Muscle layer of duodenum (tissue), 2 donors: Measurements from ENCODE around the gene PCBP1.
"Not testable (repeated sequence)": the region's sequence is repeated elsewhere in the genome, so short reads cannot be mapped to it uniquely, and the experiment has no call there.

ENCODE experiments used
- H3K27ac ChIP-seq: one replicate; pipeline ENCODE4 v1.7.0; 2013; ENCODE audit warnings: mild to moderate bottlenecking, low read length
- H3K27me3 ChIP-seq: one replicate; pipeline ENCODE4 v1.7.0; 2013; ENCODE audit warnings: low read depth, mild to moderate bottlenecking, control low read depth, low read length
- H3K36me3 ChIP-seq, 2 donors: one replicate each; pipeline ENCODE4 v1.7.0; 2013; ENCODE audit warnings: low read length in 2 of 2, control low read depth in 1 of 2, mild to moderate bottlenecking in 1 of 2; ENCODE audit not compliant: insufficient read depth in 2 of 2, control insufficient read depth in 1 of 2
- H3K4me1 ChIP-seq, 2 donors: one replicate each; pipeline ENCODE4 v1.7.0; 2013; ENCODE audit warnings: low read length in 2 of 2, mild to moderate bottlenecking in 2 of 2, control low read depth in 1 of 2, moderate library complexity in 1 of 2; ENCODE audit not compliant: insufficient read depth in 2 of 2, control insufficient read depth in 1 of 2
- H3K4me3 ChIP-seq, 2 donors: one replicate each; pipeline ENCODE4 v1.7.0; 2013; ENCODE audit warnings: low read length in 2 of 2, low read depth in 1 of 2, mild to moderate bottlenecking in 1 of 2
- H3K9me3 ChIP-seq, 2 donors: one replicate each; pipeline ENCODE4 v1.7.0; 2013; ENCODE audit warnings: low read length in 2 of 2, control low read depth in 1 of 2, mild to moderate bottlenecking in 1 of 2; ENCODE audit not compliant: control insufficient read depth in 1 of 2
- donor health status: healthy.

Gene PCBP1

DNA sequence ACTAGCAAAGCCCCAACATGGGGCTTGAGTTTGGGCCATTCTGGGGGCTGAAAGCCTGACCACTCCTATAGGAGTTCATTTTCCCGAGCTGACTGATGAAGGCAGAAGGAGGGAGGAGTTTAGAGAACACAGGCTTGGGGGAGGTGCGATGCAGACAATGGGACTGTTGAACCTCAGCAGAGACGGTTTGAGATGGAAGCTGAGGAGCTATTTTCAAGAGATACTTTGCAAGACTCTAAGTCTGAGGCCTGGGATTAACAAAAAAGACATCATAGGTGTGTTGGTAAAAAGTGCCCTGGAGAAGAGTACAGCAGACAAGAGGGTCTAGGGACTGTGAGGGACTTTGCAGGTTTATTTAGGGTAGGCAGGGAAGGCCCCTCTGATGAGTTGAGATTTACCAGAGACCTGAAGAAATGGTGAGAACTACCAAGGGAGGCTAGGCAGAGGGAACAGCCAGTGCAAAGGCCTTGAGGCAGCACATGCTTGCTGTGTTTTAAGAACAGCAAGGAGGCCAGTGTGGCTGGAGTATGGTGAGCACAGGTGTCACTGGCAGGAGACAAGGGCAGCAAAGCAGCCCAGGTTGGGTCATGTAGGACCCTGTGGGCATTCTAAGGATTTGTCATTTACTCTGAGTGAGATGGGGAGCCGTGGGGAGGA lies 31.6 kb downstream of the PCBP1 start:
- H3K4me1 ChIP-seq: peaks cover 0 to 12% of the 10 kb centered on the region in 2 donors
- H3K27me3 ChIP-seq: no peaks in the 10 kb centered on the region
- no peak overlapping the region for H3K4me3 ChIP-seq
- H3K9me3 ChIP-seq: no peaks in the 10 kb centered on the region
- no peak overlapping the region for H3K27ac ChIP-seq
- no peaks in the 10 kb centered on the region for H3K36me3 ChIP-seq

DNA sequence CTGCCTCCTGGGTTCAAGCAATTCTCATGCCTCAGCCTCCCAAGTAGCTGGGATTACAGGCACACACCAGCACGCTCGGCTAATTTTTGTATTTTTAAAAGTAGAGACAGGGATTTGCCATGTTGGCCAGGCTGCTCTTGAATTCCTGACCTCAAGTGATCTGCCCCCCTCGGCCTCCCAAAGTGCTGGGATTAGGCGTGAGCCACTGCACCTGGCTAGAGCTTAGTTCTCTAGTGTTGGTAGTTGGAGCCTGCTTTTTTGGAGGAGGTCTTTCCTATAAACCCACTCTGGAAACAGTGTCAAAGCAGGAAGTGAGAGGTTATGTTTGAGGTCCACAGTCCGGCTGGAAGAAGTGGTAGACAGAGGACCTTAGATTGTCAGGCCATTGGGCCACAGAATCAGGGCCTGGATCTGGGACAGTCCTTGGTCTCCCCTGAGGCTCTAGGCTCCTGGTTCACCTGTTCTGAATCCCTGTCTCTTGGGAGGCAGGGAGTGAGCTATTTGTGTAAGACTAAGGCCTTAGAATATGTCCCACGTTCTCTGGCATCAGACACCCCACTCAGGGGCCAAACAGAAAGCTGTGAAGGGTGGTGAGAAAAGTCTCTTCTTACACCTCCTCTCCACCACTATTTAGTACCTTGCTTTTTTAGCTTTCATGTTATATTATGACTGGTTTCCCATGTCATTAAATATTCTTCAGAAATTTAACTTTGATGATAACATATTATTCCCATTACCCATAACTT lies 34.5 kb downstream of the PCBP1 start:
- Histone ChIP-seq H3K4me1 (peaks cover 0 to 14% of the 10 kb centered on the region in 2 donors), H3K27ac (no peak overlapping the region), H3K4me3 (no peak overlapping the region), H3K36me3 (peaks cover 0 to 4% of the 10 kb centered on the region in 2 donors), H3K9me3 (no peaks in the 10 kb centered on the region), H3K27me3 (no peaks in the 10 kb centered on the region)

DNA sequence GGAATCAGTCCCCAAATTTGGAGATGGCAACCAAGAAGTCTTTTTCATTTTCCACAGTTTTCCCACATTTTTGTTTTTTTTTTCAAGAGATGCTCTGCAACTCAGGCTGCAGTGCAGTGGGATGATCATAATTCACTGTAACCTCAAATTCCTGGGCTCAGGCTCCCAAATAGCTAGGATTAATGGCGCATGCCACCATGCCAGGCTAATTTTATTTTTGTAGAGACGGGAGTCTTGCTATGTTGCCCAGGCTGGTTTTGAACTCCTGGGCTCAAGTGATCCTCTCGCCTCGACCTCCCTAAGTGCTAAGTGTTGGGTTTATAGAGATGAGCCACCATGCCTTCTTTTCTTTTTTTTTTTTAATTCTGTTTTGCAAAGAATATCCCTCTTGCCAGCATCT lies 35.2 kb downstream of the PCBP1 start:
- Histone ChIP-seq H3K27ac (no peak overlapping the region), H3K27me3 (no peaks in the 10 kb centered on the region), H3K4me1 (peaks cover 0 to 14% of the 10 kb centered on the region in 2 donors), H3K9me3 (no peaks in the 10 kb centered on the region), H3K4me3 (no peak overlapping the region), H3K36me3 (peaks cover 0 to 4% of the 10 kb centered on the region in 2 donors)

DNA sequence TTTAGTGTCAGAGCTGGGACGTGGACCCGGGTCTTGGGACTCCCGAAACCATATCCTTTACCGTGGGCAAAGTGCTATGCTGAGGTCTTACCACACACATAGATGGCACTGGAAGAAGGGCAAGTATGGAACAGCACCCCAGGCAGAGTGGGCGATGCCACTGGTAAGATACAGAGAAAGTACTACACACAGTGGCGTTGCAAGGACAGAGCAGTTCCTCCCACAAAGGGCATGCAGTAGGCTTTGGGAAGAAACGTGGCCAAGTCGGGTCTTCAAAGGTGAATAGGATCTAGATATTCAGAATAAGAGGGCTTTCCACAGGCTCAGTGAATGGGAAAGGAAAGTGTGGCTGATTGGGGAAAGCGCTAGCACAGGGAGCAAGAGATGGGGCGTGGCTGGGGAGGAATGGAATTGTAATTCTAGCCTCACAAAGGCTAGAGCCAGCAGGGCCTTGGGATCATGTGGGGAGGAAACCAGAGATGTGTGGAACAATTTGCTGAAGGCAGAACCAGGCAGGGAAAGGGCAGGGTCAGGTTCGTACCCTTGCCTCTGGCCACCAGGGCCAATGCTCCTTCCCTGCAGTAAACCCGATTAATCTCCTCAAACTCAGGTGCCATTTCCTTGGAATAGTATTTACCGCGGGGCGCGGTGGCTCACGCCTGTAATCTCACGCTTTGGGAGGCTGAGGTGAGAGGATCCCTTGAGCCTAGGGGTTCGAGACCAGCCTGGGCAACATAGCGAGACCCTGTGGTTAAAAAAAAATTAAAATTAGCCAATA lies 36.0 kb downstream of the PCBP1 start:
- Histone ChIP-seq H3K27ac (peak overlapping the region; percentile 95), H3K4me1 (peaks cover 0 to 14% of the 10 kb centered on the region in 2 donors), H3K4me3 (peak overlapping the region; percentile 67 to 68)

DNA sequence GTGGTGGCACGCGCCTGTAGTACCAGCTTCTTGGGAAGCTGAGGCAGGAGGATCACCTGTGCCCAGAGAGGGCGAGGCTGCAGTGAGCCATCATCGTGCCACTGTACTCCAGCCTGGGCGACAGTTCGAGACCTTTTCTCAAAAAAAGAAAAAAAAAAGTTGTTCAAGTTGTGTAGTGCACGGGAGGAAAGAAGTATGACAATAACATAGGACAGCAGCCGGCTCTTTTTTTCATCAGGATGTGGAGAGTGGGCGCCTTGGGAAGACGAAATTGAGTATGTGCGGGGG lies 36.5 kb downstream of the PCBP1 start:
- no peaks in the 10 kb centered on the region for H3K27me3 ChIP-seq
- peak overlapping the region; percentile 67 to 68 for H3K4me3 ChIP-seq
- H3K4me1 ChIP-seq: peaks cover 0 to 14% of the 10 kb centered on the region in 2 donors
- peaks cover 0 to 4% of the 10 kb centered on the region in 2 donors for H3K36me3 ChIP-seq
- no peaks in the 10 kb centered on the region for H3K9me3 ChIP-seq
- H3K27ac ChIP-seq: peak overlapping the region; percentile 95

More for the DNA sequence above, 36.0 kb downstream of the PCBP1 start:
- no peaks in the 10 kb centered on the region for H3K9me3 ChIP-seq
- H3K27me3 ChIP-seq: no peaks in the 10 kb centered on the region
- H3K36me3 ChIP-seq: peaks cover 0 to 4% of the 10 kb centered on the region in 2 donors

DNA sequence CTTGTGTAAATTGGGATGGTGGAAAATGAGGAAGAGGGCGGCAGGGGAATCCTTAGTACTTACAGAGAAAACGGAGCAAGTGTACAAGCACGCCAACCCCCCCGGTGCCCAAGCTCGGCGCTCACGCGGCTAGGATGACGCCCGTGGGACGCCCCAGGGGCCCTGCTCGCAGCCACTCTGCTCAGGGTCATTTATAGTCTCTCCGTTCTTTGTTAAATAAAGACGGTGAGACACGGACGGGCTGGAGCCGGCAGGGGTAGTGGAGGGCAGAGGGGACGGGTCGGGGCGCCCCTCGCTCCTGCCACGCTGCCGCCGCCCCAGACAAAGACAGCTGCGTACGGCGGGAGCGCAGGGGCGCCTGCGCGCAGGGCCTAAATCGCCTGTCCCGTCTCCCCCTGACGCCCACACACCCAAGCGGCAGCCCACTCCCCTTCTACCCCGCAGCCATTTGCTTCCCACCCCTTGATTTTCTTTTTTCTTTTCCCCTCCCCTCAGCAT lies 37.8 kb downstream of the PCBP1 start:
- H3K4me1 ChIP-seq: peaks cover 0 to 14% of the 10 kb centered on the region in 2 donors
- peak overlapping the region; percentile 67 to 68 for H3K4me3 ChIP-seq
- peaks cover 0 to 4% of the 10 kb centered on the region in 2 donors for H3K36me3 ChIP-seq
- H3K27ac ChIP-seq: peak overlapping the region; percentile 95
- no peaks in the 10 kb centered on the region for H3K27me3 ChIP-seq
- H3K9me3 ChIP-seq: no peaks in the 10 kb centered on the region

DNA sequence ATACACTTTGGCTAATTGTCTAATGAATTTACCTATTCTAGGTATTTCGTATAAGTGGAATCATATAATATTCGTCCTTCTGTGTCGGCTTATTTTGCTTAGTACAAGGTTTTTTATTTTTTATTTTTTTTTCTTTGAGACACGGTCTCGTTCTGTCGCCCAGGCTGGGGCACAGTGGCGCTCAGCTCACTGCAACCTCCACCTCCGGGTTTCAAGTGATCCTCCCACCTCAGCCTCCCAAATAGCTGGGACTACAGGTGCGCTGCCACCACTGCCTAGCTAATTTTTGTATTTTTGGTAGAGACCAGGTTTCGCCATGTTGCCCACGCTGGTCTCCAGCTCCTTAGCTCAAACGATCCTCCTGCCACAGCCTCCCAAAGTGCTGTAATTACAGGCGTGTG lies 38.2 kb downstream of the PCBP1 start:
- Histone ChIP-seq H3K4me1 (peaks cover 0 to 14% of the 10 kb centered on the region in 2 donors), H3K9me3 (no peaks in the 10 kb centered on the region), H3K36me3 (peaks cover 0 to 4% of the 10 kb centered on the region in 2 donors), H3K4me3 (peak overlapping the region; percentile 67 to 68), H3K27me3 (no peaks in the 10 kb centered on the region), H3K27ac (peak overlapping the region; percentile 95)

DNA sequence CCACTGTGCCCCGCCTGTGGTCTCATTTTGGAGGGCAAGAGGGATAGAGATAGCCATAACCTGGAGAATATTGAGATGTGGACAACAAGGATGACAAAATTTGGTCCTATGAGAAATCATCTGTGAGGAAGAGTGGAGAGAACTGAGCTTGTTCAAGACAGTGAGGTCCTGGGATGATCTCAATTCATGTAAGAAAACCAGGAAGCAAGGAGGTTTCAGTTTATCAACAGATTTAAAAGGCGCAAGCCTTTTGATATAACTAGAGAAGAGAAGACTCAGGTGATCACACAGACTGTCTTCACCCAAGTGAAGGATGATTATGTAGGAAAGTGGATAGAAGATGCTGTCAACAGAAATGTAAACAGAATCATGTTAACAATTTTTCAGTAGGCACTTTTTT lies 39.1 kb downstream of the PCBP1 start:
- H3K4me1 ChIP-seq: peaks cover 0 to 14% of the 10 kb centered on the region in 2 donors
- H3K27me3 ChIP-seq: no peaks in the 10 kb centered on the region
- H3K36me3 ChIP-seq: peaks cover 0 to 4% of the 10 kb centered on the region in 2 donors
- no peak overlapping the region for H3K4me3 ChIP-seq
- H3K27ac ChIP-seq: no peak overlapping the region
- no peaks in the 10 kb centered on the region for H3K9me3 ChIP-seq

DNA sequence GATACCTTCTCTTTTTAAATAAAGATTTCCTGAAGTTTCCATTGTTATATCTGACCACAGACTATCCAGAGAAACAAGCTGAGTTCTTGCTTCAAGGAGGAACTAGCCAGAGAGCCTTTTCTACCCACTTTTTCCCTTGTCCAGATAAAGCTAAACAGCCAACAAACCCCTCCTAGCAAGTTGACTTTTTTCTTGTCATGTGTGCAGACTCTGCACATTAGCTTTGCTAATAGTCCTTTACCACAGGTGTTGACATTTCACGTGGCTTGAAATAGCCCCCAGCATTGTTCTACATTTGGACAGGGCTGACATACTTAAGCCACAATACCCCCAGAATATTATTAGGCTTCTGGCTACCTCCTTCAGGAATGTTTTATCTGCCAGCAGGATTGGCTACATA lies 40.7 kb downstream of the PCBP1 start:
- Histone ChIP-seq H3K36me3 (peaks cover 0 to 4% of the 10 kb centered on the region in 2 donors), H3K4me3 (no peak overlapping the region), H3K27ac (no peak overlapping the region), H3K27me3 (no peaks in the 10 kb centered on the region), H3K9me3 (no peaks in the 10 kb centered on the region), H3K4me1 (peaks cover 11 to 27% of the 10 kb centered on the region in 2 donors)

DNA sequence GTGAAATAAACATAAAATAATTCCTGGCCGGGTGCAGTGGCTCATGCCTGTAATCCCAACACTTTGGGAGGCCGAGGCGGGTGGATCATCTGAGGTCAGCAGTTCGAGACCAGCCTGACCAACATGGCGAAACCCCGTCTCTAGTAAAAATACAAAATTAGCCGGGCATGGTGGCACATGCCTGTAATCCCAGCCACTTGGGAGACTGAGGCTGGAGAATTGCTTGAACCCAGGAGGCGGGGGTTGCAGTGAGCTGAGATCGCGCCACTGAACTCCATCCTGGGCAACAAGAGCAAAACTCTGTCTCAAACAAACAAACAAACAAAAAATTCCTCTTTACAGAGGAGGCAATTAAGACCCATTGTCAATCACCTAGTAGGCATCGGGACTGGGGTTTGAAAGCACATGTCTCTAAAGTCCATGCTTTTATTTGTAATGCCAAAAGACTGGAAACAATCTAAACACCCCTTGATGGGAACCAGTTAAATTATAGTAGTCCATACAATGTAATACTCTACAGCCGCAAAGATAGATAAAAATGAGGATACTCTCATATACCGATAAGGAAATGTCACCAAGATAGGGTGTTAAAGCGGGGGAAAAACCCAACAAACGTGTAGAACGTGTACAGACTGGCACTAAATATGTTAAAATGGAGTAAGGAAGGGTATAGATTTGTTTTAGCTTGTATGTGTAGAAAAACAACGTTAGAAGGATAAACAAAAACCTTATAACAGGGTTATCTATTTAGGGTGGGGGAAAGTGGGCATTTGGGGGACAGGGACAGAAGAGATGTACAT lies 44.3 kb downstream of the PCBP1 start:
- H3K27me3 ChIP-seq, H3K9me3 ChIP-seq, H3K36me3 ChIP-seq: not testable (repeated sequence)
- Histone ChIP-seq H3K27ac (peak overlapping the region; percentile 96), H3K4me1 (peaks cover 18 to 34% of the 10 kb centered on the region in 2 donors), H3K4me3 (peak overlapping the region; percentile 39 to 54)
